ENCODE measurements around the gene AKNAD1. TPM values are rescaled to one million over a fixed set of nuclear protein-coding genes. Genes with fewer than 3 reads are reported as not detected.

Gene AKNAD1
- total RNA-seq, 1 donor = 0.27 TPM

- H3K4me3 ChIP-seq (ENCODE audit: low read depth, low read length) = no peak overlapping the region
- no peak for DNase-seq (ENCODE audit: low read depth)
- no peak for TF ChIP-seq CTCF (IDR thresholded peaks at IDR 0.05; ENCODE audit: insufficient read depth, low read length)
Observed at GRCh38 chr1:108823632-108824031, 33.3 kb downstream of the AKNAD1 start.

GRCh38 chr1:108819878-108820277 is 37.0 kb downstream of the AKNAD1 start:
- no peak for TF ChIP-seq CTCF (IDR thresholded peaks at IDR 0.05; ENCODE audit: insufficient read depth, low read length)

GRCh38 chr1:108817811-108818210 is 39.1 kb downstream of the AKNAD1 start:
- DNase-seq (ENCODE audit: low read depth) = no peak
- H3K4me3 ChIP-seq (ENCODE audit: low read depth, low read length) = no peak overlapping the region
- TF ChIP-seq CTCF (IDR thresholded peaks at IDR 0.05; ENCODE audit: insufficient read depth, low read length) = no peak

More at GRCh38 chr1:108819878-108820277, 37.0 kb downstream of the AKNAD1 start:
- peak; percentile 24 for DNase-seq (ENCODE audit: low read depth)
- no peak overlapping the region for H3K4me3 ChIP-seq (ENCODE audit: low read depth, low read length)

GRCh38 chr1:108817016-108817415 is 39.9 kb downstream of the AKNAD1 start:
- H3K4me3 ChIP-seq (ENCODE audit: low read depth, low read length) = peak overlapping the region; percentile 52
- TF ChIP-seq CTCF (IDR thresholded peaks at IDR 0.05; ENCODE audit: insufficient read depth, low read length) = no peak
- DNase-seq (ENCODE audit: low read depth) = peak; percentile 75

GRCh38 chr1:108816049-108816893 is 40.6 kb downstream of the AKNAD1 start:
- peak overlapping the region; percentile 52 for H3K4me3 ChIP-seq (ENCODE audit: low read depth, low read length)
- no peak for TF ChIP-seq CTCF (IDR thresholded peaks at IDR 0.05; ENCODE audit: insufficient read depth, low read length)
- peak; percentile 92 for DNase-seq (ENCODE audit: low read depth)

- H3K4me3 ChIP-seq (ENCODE audit: low read depth, low read length) = no peak overlapping the region
- TF ChIP-seq CTCF (IDR thresholded peaks at IDR 0.05; ENCODE audit: insufficient read depth, low read length) = no peak
- peak; percentile 26 for DNase-seq (ENCODE audit: low read depth)
Observed at GRCh38 chr1:108815566-108815965, 41.3 kb downstream of the AKNAD1 start.

Measured in fibroblast of the aortic adventitia (primary cell).